Measurements from ENCODE around the gene SH3BP4. TPM values are rescaled to one million over a fixed set of nuclear protein-coding genes. Genes with fewer than 3 reads are reported as not detected.

SH3BP4 gene
- total and polyA plus RNA-seq, 2 of the 8 experiments (the other 6 are each of a cell fraction or from before 2014, with no cell fraction given): 28.3 to 35.4 TPM

DNA sequence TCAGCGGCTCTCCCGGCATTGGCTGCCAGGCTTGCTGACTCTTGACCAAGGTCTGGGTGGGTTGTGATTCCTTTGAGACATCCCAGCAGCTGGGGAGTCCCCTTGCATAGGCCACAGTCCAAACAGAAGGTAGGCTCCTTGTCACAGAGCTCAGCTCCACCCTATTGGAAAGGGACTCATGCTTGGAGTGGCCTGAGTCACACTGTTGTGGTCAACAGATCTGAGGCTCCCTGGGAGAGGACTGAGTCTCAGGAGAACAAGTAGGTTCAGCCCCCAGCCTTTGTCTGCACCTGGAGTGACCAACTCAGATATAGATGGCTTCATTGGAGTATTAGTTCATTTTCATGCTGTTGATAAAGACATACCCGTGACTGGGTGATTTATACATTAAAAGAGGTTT, 32.1 kb upstream of the SH3BP4 start (continued):
- TF ChIP-seq, protein P1, sequence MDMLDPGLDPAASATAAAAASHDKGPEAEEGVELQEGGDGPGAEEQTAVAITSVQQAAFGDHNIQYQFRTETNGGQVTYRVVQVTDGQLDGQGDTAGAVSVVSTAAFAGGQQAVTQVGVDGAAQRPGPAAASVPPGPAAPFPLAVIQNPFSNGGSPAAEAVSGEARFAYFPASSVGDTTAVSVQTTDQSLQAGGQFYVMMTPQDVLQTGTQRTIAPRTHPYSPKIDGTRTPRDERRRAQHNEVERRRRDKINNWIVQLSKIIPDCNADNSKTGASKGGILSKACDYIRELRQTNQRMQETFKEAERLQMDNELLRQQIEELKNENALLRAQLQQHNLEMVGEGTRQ (IDR thresholded peaks at IDR 0.05; ENCODE audit: low read length): no peak
